Measurements from ENCODE around the gene TBC1D9B.

TBC1D9B gene

DNA sequence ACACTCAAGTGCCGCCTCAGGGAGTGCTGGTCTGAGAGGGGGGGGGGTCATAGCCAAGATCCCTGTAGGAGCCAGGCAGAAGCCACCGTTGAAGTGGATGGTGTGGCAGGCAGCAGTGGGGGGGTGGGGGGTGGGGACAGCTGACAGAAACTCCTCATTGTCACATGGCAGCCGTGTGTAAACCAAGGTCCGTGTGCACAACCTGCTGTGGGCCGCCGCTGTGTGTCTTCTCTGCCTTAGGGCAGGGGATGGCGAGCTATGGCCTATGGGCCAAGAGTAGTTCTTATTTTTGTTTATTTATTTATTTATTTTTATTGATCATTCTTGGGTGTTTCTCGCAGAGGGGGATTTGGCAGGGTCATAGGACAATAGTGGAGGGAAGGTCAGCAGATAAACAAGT lies 73.6 kb downstream of the TBC1D9B start:
- H3K4me3 ChIP-seq (ENCODE audit: low read length, poor library complexity, severe bottlenecking): no peak overlapping the region
- H2AFZ ChIP-seq (ENCODE audit: low read length): no peak overlapping the region
- TF ChIP-seq, protein P1, sequence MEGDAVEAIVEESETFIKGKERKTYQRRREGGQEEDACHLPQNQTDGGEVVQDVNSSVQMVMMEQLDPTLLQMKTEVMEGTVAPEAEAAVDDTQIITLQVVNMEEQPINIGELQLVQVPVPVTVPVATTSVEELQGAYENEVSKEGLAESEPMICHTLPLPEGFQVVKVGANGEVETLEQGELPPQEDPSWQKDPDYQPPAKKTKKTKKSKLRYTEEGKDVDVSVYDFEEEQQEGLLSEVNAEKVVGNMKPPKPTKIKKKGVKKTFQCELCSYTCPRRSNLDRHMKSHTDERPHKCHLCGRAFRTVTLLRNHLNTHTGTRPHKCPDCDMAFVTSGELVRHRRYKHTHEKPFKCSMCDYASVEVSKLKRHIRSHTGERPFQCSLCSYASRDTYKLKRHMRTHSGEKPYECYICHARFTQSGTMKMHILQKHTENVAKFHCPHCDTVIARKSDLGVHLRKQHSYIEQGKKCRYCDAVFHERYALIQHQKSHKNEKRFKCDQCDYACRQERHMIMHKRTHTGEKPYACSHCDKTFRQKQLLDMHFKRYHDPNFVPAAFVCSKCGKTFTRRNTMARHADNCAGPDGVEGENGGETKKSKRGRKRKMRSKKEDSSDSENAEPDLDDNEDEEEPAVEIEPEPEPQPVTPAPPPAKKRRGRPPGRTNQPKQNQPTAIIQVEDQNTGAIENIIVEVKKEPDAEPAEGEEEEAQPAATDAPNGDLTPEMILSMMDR (conservative IDR thresholded peaks at IDR 0.05; ENCODE audit: low read length): no peak
- TF ChIP-seq EZH2phosphoT487 (IDR thresholded peaks at IDR 0.05; ENCODE audit: borderline replicate concordance): no peak
- no peaks in the 10 kb centered on the region for H3K27me3 ChIP-seq (ENCODE audit: insufficient read depth, low read length, poor library complexity, severe bottlenecking)
- H4K20me1 ChIP-seq (ENCODE audit: insufficient read depth, low read length, poor library complexity, severe bottlenecking): no peaks in the 10 kb centered on the region
- H3K9me2 ChIP-seq (replicated peaks; ENCODE audit: low read depth, low read length): no peaks in the 10 kb centered on the region
- no peak overlapping the region for H3K4me2 ChIP-seq (ENCODE audit: low read depth, low read length, poor library complexity, severe bottlenecking)
- peaks cover 19% of the 10 kb centered on the region; the same call in 1 of the 2 replicates for H3K36me3 ChIP-seq (ENCODE audit: insufficient read depth, low read length)
- H3K9me3 ChIP-seq (ENCODE audit: insufficient read depth, low read depth, low read length): no peaks in the 10 kb centered on the region
- no peaks in the 10 kb centered on the region for H3F3A ChIP-seq (ENCODE audit: low read depth)
- no peaks in the 10 kb centered on the region for H3K4me1 ChIP-seq (ENCODE audit: insufficient read depth, low read length, poor library complexity, severe bottlenecking)
- H3K9ac ChIP-seq (ENCODE audit: low read depth, low read length, poor library complexity, severe bottlenecking): no peak overlapping the region
- H3K79me2 ChIP-seq (ENCODE audit: insufficient read depth, low read length): no peaks in the 10 kb centered on the region

GRCh38 chr5:179833709-179834070 lies 74.0 kb downstream of the TBC1D9B start:
- no peak for TF ChIP-seq EZH2phosphoT487 (IDR thresholded peaks at IDR 0.05; ENCODE audit: borderline replicate concordance)
- TF ChIP-seq, protein P1 (conservative IDR thresholded peaks at IDR 0.05; ENCODE audit: low read length): no peak
- H2AFZ ChIP-seq (ENCODE audit: low read length): no peak overlapping the region
- no peak overlapping the region for H3K9ac ChIP-seq (ENCODE audit: low read depth, low read length, poor library complexity, severe bottlenecking)
- H3K4me2 ChIP-seq (ENCODE audit: low read depth, low read length, poor library complexity, severe bottlenecking): no peak overlapping the region
- peaks cover 19% of the 10 kb centered on the region; the same call in 1 of the 2 replicates for H3K36me3 ChIP-seq (ENCODE audit: insufficient read depth, low read length)
- no peaks in the 10 kb centered on the region for H3K9me2 ChIP-seq (replicated peaks; ENCODE audit: low read depth, low read length)
- no peaks in the 10 kb centered on the region for H3K9me3 ChIP-seq (ENCODE audit: insufficient read depth, low read depth, low read length)
- H3K79me2 ChIP-seq (ENCODE audit: insufficient read depth, low read length): no peaks in the 10 kb centered on the region
- no peak overlapping the region for H3K4me3 ChIP-seq (ENCODE audit: low read length, poor library complexity, severe bottlenecking)
- H3F3A ChIP-seq (ENCODE audit: low read depth): no peaks in the 10 kb centered on the region
- H3K4me1 ChIP-seq (ENCODE audit: insufficient read depth, low read length, poor library complexity, severe bottlenecking): no peaks in the 10 kb centered on the region
- H4K20me1 ChIP-seq (ENCODE audit: insufficient read depth, low read length, poor library complexity, severe bottlenecking): no peaks in the 10 kb centered on the region
- H3K27me3 ChIP-seq (ENCODE audit: insufficient read depth, low read length, poor library complexity, severe bottlenecking): no peaks in the 10 kb centered on the region

- Histone ChIP-seq H3K4me1 (ENCODE audit: insufficient read depth, low read length, poor library complexity, severe bottlenecking) (no peaks in the 10 kb centered on the region), H3K4me3 (ENCODE audit: low read length, poor library complexity, severe bottlenecking) (no peak overlapping the region), H3K9me3 (ENCODE audit: insufficient read depth, low read depth, low read length) (no peaks in the 10 kb centered on the region), H3K79me2 (ENCODE audit: insufficient read depth, low read length) (no peaks in the 10 kb centered on the region), H3K36me3 (ENCODE audit: insufficient read depth, low read length) (peaks cover 19% of the 10 kb centered on the region; the same call in 1 of the 2 replicates), H4K20me1 (ENCODE audit: insufficient read depth, low read length, poor library complexity, severe bottlenecking) (no peaks in the 10 kb centered on the region), H3F3A (ENCODE audit: low read depth) (no peaks in the 10 kb centered on the region), H3K9me2 (replicated peaks; ENCODE audit: low read depth, low read length) (no peaks in the 10 kb centered on the region), H2AFZ (ENCODE audit: low read length) (no peak overlapping the region), H3K27me3 (ENCODE audit: insufficient read depth, low read length, poor library complexity, severe bottlenecking) (no peaks in the 10 kb centered on the region), H3K4me2 (ENCODE audit: low read depth, low read length, poor library complexity, severe bottlenecking) (no peak overlapping the region), H3K9ac (ENCODE audit: low read depth, low read length, poor library complexity, severe bottlenecking) (no peak overlapping the region)
- no peak for TF ChIP-seq EZH2phosphoT487 (IDR thresholded peaks at IDR 0.05; ENCODE audit: borderline replicate concordance)
- TF ChIP-seq, protein P1 (conservative IDR thresholded peaks at IDR 0.05; ENCODE audit: low read length): no peak
Observed at GRCh38 chr5:179833056-179833708, 74.5 kb downstream of the TBC1D9B start.

All from Loucy (cell line).